GM18909 (cell line): ENCODE measurements around the gene NUP210.

Source experiments
- ATAC-seq: cut with Tn5 transposase; IDR thresholded peaks from one replicate; pipeline ENCODE4 v1.9.1; 2021; ENCODE audit warnings: mild to moderate bottlenecking; ENCODE audit not compliant: unreplicated experiment, poor library complexity

Gene NUP210

GRCh38 chr3:13299531-13300155 is 120.5 kb downstream of the NUP210 start:
- ATAC-seq: no peak

- no peak for ATAC-seq
Observed at GRCh38 chr3:13296662-13297061, 123.5 kb downstream of the NUP210 start.

- ATAC-seq: no peak
Observed at GRCh38 chr3:13294442-13295351, 125.4 kb downstream of the NUP210 start.

GRCh38 chr3:13292375-13292774 is 127.7 kb downstream of the NUP210 start:
- no peak for ATAC-seq

GRCh38 chr3:13290941-13291340 is 129.2 kb downstream of the NUP210 start:
- ATAC-seq: no peak

- ATAC-seq: no peak
Observed at GRCh38 chr3:13289771-13290285, 130.3 kb downstream of the NUP210 start.

- ATAC-seq: no peak
Observed at GRCh38 chr3:13288732-13289718, 131.1 kb downstream of the NUP210 start.

- no peak for ATAC-seq
Observed at GRCh38 chr3:13287833-13288232, 132.3 kb downstream of the NUP210 start.

GRCh38 chr3:13286873-13287272 is 133.2 kb downstream of the NUP210 start:
- no peak for ATAC-seq

- ATAC-seq: no peak
Observed at GRCh38 chr3:13285007-13285567, 135.0 kb downstream of the NUP210 start.

GRCh38 chr3:13283877-13284264 is 136.3 kb downstream of the NUP210 start:
- no peak for ATAC-seq

- no peak for ATAC-seq
Observed at GRCh38 chr3:13282986-13283876, 136.9 kb downstream of the NUP210 start.

- ATAC-seq: no peak
Observed at GRCh38 chr3:13282358-13282985, 137.7 kb downstream of the NUP210 start.

- no peak for ATAC-seq
Observed at GRCh38 chr3:13281507-13282357, 138.4 kb downstream of the NUP210 start.

- ATAC-seq: no peak
Observed at GRCh38 chr3:13280811-13281506, 139.2 kb downstream of the NUP210 start.

GRCh38 chr3:13280122-13280790 is 139.9 kb downstream of the NUP210 start:
- ATAC-seq: no peak

GRCh38 chr3:13279532-13279910 is 140.6 kb downstream of the NUP210 start:
- no peak for ATAC-seq
